ENCODE measurements around the gene CPLX1.

CPLX1 gene

GRCh38 chr4:825971-826330, at the start of gene CPLX1:
Gene CPLX1 (minus strand): TSS chr4:826129. CDS start chr4:824522, 1,607 bp downstream.
- peak within 1 kb of the TSS; percentile 61 for H3K4me3 ChIP-seq (ENCODE audit: low read depth, low read length)
- H3K27ac ChIP-seq (ENCODE audit: low read depth, low read length): no peak within 1 kb of the TSS
- H3K9ac ChIP-seq (ENCODE audit: low read length): no peak within 1 kb of the TSS
- no peaks in the 10 kb centered on the region for H3K36me3 ChIP-seq (ENCODE audit: control insufficient read depth, insufficient read depth, low read length)
- no peaks in the 10 kb centered on the region for H3K9me3 ChIP-seq (ENCODE audit: control insufficient read depth, insufficient read depth, low read depth, low read length)
- peaks cover 11% of the 10 kb centered on the region for H3K4me1 ChIP-seq (ENCODE audit: control insufficient read depth, insufficient read depth, low read length)
- H3K27me3 ChIP-seq (ENCODE audit: control insufficient read depth, insufficient read depth, low read length): peaks cover 79% of the 10 kb centered on the region

DNA sequence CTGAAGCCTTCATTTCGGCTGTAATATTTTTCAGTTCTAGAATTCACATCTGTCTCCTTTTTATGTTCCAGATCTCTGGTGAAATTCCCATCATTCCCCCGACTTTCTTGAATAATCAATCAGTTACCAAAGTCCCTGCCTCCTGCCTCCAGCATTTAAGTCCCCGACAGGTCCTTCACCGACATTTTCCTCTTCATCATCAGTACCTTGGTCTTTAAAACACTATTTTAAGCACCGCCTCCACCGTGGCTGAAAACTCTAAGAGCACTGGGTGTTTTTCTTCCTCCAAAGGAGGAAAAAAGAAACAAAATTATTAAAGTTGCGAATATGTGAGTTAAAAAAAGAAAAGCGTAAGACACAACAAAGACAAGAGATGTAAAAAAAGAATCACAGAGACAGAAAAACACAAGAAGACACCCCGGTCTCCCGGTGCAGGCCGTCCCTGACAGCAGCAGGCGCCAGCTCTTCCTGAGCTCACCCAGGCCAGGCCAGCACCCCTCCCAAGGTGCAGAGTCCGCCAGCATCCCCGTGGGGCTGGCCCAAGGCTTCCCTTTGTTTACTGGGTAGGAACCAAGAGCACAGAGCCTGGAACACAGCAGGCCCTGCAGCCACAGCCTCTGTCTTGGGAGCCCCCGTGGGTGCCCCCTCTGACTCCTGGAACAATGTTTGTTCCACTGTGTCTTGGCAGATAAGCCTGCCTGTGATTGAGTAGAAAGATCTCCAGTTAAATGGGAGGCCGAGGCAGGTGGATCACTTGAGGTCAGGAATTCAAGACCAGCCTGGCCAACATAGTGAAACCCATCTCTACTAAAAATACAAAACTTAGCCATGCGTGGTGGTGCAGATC, 49.3 kb upstream of the CPLX1 start:
- no peak overlapping the region for H3K4me3 ChIP-seq (ENCODE audit: low read depth, low read length)

DNA sequence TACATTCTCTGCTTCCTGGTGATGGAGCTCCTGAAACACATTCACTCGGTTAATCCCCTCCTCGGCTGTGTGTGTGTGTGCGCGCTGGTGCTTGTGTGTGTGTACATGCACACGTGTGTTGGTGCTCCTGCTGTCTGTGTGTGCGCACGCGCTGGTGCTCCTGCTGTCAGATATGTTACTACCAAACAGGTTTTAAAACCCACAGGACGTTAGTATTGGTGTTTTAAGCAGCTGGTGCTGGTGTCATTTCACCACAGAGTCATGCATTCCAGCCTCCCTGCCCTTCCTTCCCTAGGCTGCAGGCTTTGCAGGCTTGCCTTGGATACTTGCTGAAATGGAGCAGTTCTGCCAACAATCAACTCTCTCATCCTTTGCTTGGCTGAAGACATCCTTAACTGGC, 48.1 kb upstream of the CPLX1 start:
- Histone ChIP-seq H3K36me3 (ENCODE audit: control insufficient read depth, insufficient read depth, low read length) (peaks cover 81% of the 10 kb centered on the region), H3K9ac (ENCODE audit: low read length) (no peak overlapping the region), H3K27me3 (ENCODE audit: control insufficient read depth, insufficient read depth, low read length) (no peaks in the 10 kb centered on the region), H3K4me3 (ENCODE audit: low read depth, low read length) (no peak overlapping the region), H3K9me3 (ENCODE audit: control insufficient read depth, insufficient read depth, low read depth, low read length) (no peaks in the 10 kb centered on the region; the same call in 1 of the 2 replicates), H3K27ac (ENCODE audit: low read depth, low read length) (no peak overlapping the region), H3K4me1 (ENCODE audit: control insufficient read depth, insufficient read depth, low read length) (no peaks in the 10 kb centered on the region)

More for the DNA sequence above, 49.3 kb upstream of the CPLX1 start:
- peaks cover 82% of the 10 kb centered on the region for H3K36me3 ChIP-seq (ENCODE audit: control insufficient read depth, insufficient read depth, low read length)
- no peak overlapping the region for H3K27ac ChIP-seq (ENCODE audit: low read depth, low read length)
- no peaks in the 10 kb centered on the region for H3K4me1 ChIP-seq (ENCODE audit: control insufficient read depth, insufficient read depth, low read length)
- H3K27me3 ChIP-seq (ENCODE audit: control insufficient read depth, insufficient read depth, low read length): no peaks in the 10 kb centered on the region
- H3K9me3 ChIP-seq (ENCODE audit: control insufficient read depth, insufficient read depth, low read depth, low read length): no peaks in the 10 kb centered on the region
- no peak overlapping the region for H3K9ac ChIP-seq (ENCODE audit: low read length)

GRCh38 chr4:872241-872981, 46.5 kb upstream of the CPLX1 start:
- H3K9ac ChIP-seq (ENCODE audit: low read length): no peak overlapping the region
- no peak overlapping the region for H3K27ac ChIP-seq (ENCODE audit: low read depth, low read length)
- no peaks in the 10 kb centered on the region for H3K4me1 ChIP-seq (ENCODE audit: control insufficient read depth, insufficient read depth, low read length)
- no peaks in the 10 kb centered on the region for H3K27me3 ChIP-seq (ENCODE audit: control insufficient read depth, insufficient read depth, low read length)
- H3K9me3 ChIP-seq (ENCODE audit: control insufficient read depth, insufficient read depth, low read depth, low read length): no peaks in the 10 kb centered on the region; the same call in 1 of the 2 replicates
- H3K4me3 ChIP-seq (ENCODE audit: low read depth, low read length): no peak overlapping the region
- H3K36me3 ChIP-seq (ENCODE audit: control insufficient read depth, insufficient read depth, low read length): peaks cover 84% of the 10 kb centered on the region

DNA sequence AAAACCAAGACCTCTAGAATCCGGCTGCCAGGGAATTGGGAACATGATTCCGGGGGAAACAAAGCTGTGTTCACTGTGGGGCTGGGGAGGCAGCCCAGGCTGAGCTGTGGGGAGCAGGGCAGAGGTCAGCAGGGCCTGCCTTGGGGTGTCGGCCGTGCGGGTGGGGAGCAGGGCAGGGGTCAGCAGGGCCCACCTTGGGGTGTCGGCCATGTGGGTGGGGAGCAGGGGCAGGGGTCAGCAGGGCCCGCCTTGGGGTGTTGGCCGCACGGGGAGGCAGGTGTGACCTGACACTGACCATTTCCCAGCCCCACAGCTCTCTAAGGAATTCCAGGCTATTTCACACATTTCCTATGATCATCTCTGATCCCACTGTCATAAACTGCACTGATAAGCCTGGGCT, 45.6 kb upstream of the CPLX1 start:
- Histone ChIP-seq H3K9ac (ENCODE audit: low read length) (no peak overlapping the region), H3K27ac (ENCODE audit: low read depth, low read length) (no peak overlapping the region), H3K36me3 (ENCODE audit: control insufficient read depth, insufficient read depth, low read length) (peaks cover 86% of the 10 kb centered on the region), H3K9me3 (ENCODE audit: control insufficient read depth, insufficient read depth, low read depth, low read length) (no peaks in the 10 kb centered on the region; the same call in 1 of the 2 replicates), H3K27me3 (ENCODE audit: control insufficient read depth, insufficient read depth, low read length) (no peaks in the 10 kb centered on the region), H3K4me3 (ENCODE audit: low read depth, low read length) (no peak overlapping the region), H3K4me1 (ENCODE audit: control insufficient read depth, insufficient read depth, low read length) (no peaks in the 10 kb centered on the region)

- Histone ChIP-seq H3K27ac (ENCODE audit: low read depth, low read length) (no peak overlapping the region), H3K4me3 (ENCODE audit: low read depth, low read length) (no peak overlapping the region), H3K9ac (ENCODE audit: low read length) (no peak overlapping the region), H3K4me1 (ENCODE audit: control insufficient read depth, insufficient read depth, low read length) (no peaks in the 10 kb centered on the region), H3K9me3 (ENCODE audit: control insufficient read depth, insufficient read depth, low read depth, low read length) (no peaks in the 10 kb centered on the region; the same call in 1 of the 2 replicates), H3K36me3 (ENCODE audit: control insufficient read depth, insufficient read depth, low read length) (peaks cover 86% of the 10 kb centered on the region), H3K27me3 (ENCODE audit: control insufficient read depth, insufficient read depth, low read length) (no peaks in the 10 kb centered on the region)
Measured at GRCh38 chr4:870951-871350, 45.0 kb upstream of the CPLX1 start.

DNA sequence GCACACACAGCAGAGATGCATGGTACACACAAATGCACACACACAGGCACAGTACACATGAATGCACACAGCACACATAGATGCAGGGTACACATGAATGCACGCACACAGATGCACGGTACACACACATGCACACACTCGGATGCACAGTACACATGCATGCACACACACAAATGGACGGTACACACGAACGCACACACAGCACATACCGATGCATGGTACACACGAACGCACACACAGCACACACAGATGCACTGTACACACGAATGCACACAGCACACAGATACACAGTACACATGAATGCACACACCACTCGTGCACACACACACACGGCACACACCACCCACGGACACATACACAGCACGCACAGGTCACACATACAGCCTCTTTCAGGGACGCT, 43.8 kb upstream of the CPLX1 start:
- no peaks in the 10 kb centered on the region; the same call in 1 of the 2 replicates for H3K9me3 ChIP-seq (ENCODE audit: control insufficient read depth, insufficient read depth, low read depth, low read length)
- no peak overlapping the region for H3K4me3 ChIP-seq (ENCODE audit: low read depth, low read length)
- H3K36me3 ChIP-seq (ENCODE audit: control insufficient read depth, insufficient read depth, low read length): peaks cover 92% of the 10 kb centered on the region
- H3K27ac ChIP-seq (ENCODE audit: low read depth, low read length): no peak overlapping the region
- H3K27me3 ChIP-seq (ENCODE audit: control insufficient read depth, insufficient read depth, low read length): no peaks in the 10 kb centered on the region
- H3K9ac ChIP-seq (ENCODE audit: low read length): no peak overlapping the region
- H3K4me1 ChIP-seq (ENCODE audit: control insufficient read depth, insufficient read depth, low read length): no peaks in the 10 kb centered on the region

DNA sequence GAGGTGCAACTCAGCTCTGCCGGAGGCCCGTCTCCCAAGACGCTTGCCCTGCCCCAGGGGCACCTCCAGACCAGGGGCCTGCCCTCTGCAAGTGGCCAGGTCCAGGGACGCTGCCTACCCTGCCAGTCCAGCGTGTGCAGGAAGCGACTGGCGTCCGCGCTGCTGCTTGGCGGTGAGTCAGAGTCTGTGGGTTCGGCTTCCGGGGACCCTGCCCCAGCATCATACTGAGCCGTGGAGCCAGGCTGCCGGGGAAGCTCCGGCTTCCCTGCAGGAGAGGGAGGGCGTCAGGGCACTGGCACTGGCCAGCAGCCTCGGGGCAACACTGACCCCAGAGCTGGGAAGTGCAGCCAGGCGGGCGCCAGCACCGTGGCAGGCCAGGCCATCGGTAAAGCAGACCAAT, 42.5 kb upstream of the CPLX1 start:
- Histone ChIP-seq H3K9ac (ENCODE audit: low read length) (no peak overlapping the region), H3K27ac (ENCODE audit: low read depth, low read length) (no peak overlapping the region), H3K4me1 (ENCODE audit: control insufficient read depth, insufficient read depth, low read length) (no peaks in the 10 kb centered on the region), H3K4me3 (ENCODE audit: low read depth, low read length) (no peak overlapping the region), H3K9me3 (ENCODE audit: control insufficient read depth, insufficient read depth, low read depth, low read length) (no peaks in the 10 kb centered on the region; the same call in 1 of the 2 replicates), H3K36me3 (ENCODE audit: control insufficient read depth, insufficient read depth, low read length) (peaks cover 91% of the 10 kb centered on the region), H3K27me3 (ENCODE audit: control insufficient read depth, insufficient read depth, low read length) (no peaks in the 10 kb centered on the region)

GRCh38 chr4:867526-868250, 41.8 kb upstream of the CPLX1 start:
- H3K36me3 ChIP-seq (ENCODE audit: control insufficient read depth, insufficient read depth, low read length): peaks cover 91% of the 10 kb centered on the region
- no peaks in the 10 kb centered on the region for H3K4me1 ChIP-seq (ENCODE audit: control insufficient read depth, insufficient read depth, low read length)
- no peaks in the 10 kb centered on the region for H3K27me3 ChIP-seq (ENCODE audit: control insufficient read depth, insufficient read depth, low read length)
- no peak overlapping the region for H3K4me3 ChIP-seq (ENCODE audit: low read depth, low read length)
- no peak overlapping the region for H3K27ac ChIP-seq (ENCODE audit: low read depth, low read length)
- H3K9me3 ChIP-seq (ENCODE audit: control insufficient read depth, insufficient read depth, low read depth, low read length): no peaks in the 10 kb centered on the region; the same call in 1 of the 2 replicates
- H3K9ac ChIP-seq (ENCODE audit: low read length): no peak overlapping the region

GRCh38 chr4:866761-867390, 40.9 kb upstream of the CPLX1 start:
- Histone ChIP-seq H3K27ac (ENCODE audit: low read depth, low read length) (peak overlapping the region; percentile 23; the same call in 1 of the 2 replicates), H3K36me3 (ENCODE audit: control insufficient read depth, insufficient read depth, low read length) (peaks cover 88% of the 10 kb centered on the region), H3K27me3 (ENCODE audit: control insufficient read depth, insufficient read depth, low read length) (no peaks in the 10 kb centered on the region), H3K4me3 (ENCODE audit: low read depth, low read length) (no peak overlapping the region), H3K9me3 (ENCODE audit: control insufficient read depth, insufficient read depth, low read depth, low read length) (no peaks in the 10 kb centered on the region; the same call in 1 of the 2 replicates), H3K9ac (ENCODE audit: low read length) (no peak overlapping the region), H3K4me1 (ENCODE audit: control insufficient read depth, insufficient read depth, low read length) (no peaks in the 10 kb centered on the region)
